Cardiac septum (tissue), 1 donor: ENCODE data around the gene MMP21. TPM values are rescaled to one million over a fixed set of nuclear protein-coding genes. Genes with fewer than 3 reads are reported as not detected.

Experiments used
- DNase-seq: peaks from one replicate; pipeline ENCODE4 v3.0.0-alpha.2; 2020; ENCODE audit warnings: low spot score
- intact Hi-C: fragments of 100-400 bp; cut with DNase I; formaldehyde crosslinking; loops from one replicate; pipeline ENCODE4 v1.14.0; 2022
- total RNA-seq: library from RNA; stranded (reverse); fragmentation: NEBNext Ultra II Directional; extraction: Animal tissue kit (Norgen Biotek cat#: 25700); gene quantifications from one replicate; pipeline ENCODE4 v1.2.1, GENCODE V29; 2021
- donor health status: DM: no; HTN: no; CAD: no.

The MMP21 gene
- total RNA-seq, 1 donor from 2014 or later, result not detected

DNA sequence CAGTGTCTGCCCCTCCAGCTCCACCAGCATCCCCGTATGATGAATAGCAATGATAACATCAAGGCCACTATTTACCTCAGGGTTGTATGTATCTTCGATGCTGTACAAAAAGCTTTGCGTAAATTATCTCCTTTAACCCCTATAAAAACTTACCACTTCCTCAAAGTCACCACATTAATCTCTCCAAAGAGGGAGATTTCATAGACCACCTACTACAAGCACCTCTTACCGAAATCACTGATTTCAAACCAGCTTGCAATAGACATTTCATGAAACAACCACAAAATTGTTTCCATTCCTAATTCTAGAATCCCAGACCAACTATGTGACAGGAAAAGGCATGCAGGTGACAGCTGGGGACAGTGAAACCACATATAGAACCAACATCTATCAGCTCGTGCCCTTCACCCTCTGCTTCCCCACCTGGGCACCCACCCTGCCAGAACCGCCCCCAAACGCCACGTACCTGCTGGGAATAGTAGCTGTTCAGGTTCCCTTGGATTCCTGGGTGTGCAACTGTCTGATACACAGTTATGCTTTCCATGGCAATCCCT lies 20.1 kb upstream of the MMP21 start:
- DNase-seq, result no peak
- intact Hi-C loops, result no loop called here

DNA sequence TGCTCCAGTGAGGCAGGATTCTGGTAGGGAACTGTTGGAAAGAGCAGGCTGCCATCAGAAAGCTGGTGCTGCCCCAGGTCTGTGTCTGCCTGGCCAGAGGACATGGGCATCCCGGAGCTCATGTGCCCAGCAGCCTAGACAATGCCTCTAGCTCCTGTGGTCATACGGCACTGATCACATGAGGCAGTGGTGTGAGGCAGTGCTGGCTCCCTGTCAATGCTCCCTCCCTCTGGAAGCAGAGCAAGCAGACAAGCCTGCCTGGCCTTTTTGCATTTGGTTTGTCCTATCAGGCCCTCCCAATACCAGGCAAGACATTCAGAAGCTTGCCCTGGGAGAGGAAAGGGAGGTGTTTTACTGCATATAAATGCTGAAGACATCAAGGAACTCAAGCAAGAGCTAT lies 19.5 kb upstream of the MMP21 start:
- peak; percentile 82 for DNase-seq
- intact Hi-C loops, result no loop called here

DNA sequence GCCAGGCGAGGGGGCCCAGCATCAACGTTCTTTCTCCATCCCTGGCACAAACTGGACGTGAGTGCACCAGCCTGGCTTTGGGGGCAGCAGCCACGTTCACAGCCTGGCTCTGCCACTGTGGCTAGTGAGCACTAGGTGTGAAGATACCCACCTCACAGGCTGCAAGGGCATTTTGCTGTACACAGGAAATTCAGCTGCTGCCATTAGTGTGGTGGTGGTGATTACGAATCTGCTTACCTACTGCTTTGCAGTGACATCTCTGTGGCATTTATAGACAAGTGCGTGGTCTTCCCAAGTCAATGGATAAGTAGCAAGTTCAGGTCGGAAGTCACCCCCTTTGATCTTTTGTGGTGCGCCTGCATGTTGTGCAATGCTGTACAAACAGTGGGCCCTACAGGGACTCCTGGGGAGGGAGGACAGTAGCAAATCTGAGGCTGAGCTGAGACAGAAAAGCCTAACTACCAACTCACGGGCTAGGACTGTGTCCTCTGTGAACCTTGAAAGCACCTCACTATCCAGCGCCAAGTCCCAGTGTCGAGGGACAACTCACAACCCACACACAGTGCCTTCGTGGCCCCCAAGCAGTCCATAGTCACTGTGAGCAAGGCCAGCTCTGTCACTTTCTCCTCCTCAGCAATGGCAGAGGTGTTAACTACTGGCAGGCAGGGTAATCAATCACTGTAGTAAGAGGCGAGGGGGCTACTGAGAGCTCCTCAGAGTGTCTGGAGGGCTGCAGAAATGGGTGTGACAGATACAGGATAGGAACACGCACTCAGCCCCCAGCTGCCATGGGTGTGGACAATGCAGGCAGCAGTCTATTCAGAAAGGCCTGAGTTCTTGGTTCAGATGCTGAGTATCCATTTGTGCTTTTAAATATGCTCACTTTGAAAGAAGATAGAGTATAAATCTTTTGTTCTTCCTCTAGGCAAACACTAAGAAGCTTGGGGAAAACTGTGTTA lies 17.0 kb upstream of the MMP21 start:
- intact Hi-C loops, result no loop called here

DNA sequence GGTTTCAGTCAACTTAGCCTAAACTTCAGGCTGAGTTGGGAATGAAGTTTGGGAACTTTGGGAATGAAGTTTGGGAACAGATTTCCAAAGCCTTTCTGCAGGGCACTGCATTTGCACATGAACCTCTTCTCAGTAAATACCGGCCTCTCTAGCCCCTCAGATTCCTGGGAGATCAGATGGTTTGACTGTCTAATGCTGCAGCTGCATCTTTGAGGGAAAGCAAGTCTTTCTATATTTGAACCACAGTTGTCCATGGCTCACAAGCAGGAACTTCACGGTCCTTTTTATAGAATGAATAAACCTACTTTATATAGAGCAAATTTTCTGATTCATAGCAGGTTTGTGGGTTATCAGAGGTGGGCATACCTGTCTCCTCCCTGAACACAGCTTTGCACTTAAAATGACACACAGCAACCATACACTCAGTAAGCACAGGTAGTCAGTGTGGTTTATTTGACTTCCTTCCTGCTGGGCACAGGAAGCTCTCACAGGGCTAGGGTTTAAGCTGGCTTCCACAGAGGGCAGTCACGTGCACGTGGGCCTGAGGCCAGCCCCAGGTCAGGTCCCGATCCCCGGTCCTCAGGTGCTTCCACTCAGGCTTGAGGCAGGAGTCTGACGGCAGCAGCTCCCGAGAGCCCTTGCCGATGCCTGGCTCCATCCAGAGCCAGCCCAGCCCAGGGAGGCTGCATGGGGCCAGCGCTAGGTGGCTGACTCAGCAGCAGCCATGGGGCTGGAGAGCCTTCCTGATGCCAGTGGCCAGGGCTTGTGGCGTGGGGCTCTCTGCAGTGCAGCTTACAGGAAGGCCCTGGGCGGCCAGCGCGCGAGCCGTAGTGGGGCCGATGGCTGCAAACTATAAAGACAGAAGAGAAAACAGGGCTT lies 12.8 kb upstream of the MMP21 start:
- no peak for DNase-seq

More for the DNA sequence above, 17.0 kb upstream of the MMP21 start:
- no peak for DNase-seq

DNA sequence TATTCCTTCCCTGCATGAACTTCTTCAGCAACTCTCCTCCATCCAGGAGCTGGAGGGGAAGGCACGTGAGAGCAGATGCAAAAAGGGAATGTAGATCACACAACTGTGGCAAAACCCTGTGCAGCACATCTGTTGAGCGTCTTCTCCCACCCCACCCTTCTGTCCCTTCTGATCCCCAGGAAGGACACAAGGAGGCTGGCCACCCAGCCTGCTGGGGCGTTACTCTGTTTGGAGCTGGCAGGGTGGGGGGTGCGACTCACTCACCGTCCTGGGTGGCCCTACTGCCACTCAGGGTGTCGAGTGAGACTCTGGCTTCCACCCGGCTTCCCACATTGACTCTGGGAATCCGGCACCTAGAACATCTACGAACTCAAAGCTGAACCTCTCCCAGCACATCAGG lies 10.2 kb upstream of the MMP21 start:
- DNase-seq, result no peak
- intact Hi-C loops, result no loop called here

More for the DNA sequence above, 12.8 kb upstream of the MMP21 start:
- intact Hi-C loops, result no loop called here

DNA sequence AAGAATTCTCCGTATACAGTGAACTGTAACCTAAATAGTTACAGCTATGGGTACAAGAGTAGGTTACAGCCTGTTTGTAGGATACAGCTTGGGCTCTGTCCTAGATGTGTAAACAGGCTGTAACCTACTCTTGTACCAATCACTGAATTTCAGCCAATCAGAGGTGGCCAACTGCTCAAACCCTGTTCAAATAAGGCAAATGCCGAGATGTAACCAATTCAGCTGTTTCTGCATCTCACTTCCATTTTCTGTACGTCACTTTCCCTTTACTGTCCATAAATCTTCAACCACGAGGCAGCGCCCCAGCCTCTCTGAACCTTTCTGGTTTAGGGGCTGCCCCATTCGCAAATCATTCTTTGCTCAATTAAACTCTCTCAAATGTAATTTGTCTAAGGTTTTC lies 8.3 kb upstream of the MMP21 start:
- DNase-seq, result no peak
- intact Hi-C loops, result no loop called here

DNA sequence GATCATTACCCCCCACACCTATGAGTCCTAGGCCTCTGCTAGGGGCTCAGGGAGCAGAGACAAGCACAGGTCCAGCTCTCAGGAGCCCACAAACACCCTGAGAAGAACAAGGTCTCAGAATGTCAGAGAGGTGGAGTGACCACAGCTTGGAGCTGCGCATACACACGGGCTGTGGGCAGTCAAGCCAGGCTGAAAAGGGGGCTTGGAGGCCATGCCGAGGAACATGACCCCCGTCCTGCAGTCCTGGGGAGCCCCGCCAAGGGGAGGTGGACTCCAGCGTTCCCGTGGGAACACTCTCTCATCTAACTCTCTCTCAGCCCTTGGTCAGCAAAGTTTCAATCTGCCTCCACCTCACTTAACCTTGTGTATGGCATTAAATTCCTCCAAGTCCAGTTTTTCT lies 7.8 kb upstream of the MMP21 start:
- intact Hi-C loops, result no loop called here
- no peak for DNase-seq

DNA sequence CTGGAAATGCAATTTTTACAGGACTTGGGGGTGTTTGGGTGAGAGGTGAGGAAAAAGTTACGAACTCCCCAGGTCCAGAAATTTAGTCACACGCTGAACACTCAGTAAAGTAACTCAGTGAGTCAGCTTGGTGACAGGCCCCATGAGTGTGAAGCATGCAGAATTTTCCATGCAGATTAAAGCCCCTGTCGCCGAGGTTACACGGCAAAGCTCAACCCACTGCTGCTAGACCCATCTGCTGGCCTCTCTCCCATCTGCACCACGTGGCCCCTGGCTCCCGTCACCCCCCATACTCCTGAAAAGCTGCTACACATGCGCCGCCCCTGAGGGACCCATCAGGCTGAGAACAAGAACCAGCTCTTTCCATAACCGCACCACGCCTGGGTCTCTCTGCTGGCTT lies 7.0 kb upstream of the MMP21 start:
- DNase-seq, result no peak
- intact Hi-C loops, result no loop called here

DNA sequence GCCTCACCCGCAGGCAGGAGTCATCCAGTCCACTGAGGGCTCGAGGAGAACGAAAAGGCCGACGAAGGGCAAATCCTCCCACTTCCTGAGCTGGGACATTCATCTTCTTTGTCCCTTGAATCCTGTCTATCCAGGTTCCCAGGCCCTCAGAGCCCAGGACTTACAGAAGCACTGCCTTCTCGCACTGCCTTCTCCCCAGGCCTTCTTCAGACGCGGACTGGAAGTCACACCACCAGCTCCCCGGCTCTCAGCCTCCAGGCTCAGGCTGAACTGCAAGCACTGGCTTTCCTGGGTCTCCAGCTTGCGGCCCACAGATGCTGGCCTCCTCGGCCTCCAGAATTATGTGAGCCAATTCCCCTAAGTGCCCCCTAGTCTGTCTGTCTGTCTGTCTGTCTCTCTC lies 6.4 kb upstream of the MMP21 start:
- intact Hi-C loops, result no loop called here
- no peak for DNase-seq

DNA sequence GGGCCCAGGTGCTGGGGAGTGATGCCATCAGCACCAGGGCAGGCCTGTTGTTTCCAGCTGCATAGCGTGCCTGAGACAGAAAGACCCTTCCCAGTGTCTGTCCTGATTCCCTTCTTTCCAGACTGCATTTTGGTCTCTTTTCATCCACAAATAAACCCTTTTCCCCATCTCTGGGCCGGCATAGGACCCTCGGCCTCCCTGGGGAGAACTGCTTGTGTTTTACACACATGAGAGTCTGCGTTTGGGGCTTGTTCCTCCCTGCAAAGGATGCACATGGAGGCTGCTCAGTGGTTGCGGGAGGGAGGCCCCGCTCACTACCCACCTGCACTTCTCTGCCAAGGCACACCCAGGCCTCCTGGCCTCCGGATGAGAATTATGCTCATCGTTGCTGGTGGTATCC lies 5.8 kb upstream of the MMP21 start:
- no peak for DNase-seq
- intact Hi-C loops, result no loop called here

DNA sequence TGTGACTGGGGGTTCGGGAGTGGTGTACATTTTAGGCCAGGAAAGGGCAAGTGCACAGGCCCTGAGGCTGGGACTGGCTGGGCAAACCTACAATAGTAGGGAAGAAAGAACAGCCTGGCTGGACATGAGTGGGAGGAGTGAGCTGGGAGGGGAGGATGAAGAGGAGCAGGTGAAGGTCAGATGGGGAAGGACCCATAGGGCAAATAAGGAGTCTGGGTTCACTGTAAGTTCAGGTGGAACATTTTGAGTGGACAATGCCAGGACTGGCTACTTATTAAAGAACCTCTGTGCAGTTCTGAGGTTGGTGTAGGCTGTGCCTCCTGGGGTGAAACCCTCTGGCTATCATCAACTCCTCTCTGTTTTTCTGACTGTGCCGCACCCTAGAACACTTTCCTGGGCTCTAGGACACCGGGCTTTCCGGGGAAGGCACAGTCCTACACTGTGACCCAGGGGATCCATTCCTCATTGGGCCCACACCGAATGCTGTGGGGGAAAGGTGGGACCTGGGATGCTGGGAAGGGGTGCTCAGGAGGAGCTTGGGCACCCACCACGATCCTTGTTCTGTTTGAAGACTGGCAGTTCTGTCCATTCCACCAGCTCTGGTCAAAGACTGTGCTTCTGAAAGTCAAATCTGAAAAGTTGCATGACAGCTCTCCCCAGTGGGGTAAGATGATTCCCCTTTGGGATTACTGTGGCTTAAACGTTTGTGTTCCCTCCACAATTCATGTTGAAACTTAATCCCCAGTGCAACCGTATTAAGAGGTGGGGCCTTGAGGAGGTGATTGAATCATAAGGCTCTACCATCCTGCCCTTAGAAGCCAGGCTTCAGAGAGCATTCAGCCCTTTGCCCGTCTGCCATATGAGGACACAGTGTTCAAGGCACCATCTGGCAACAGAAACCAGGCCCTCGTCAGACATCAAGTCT lies 4.0 kb upstream of the MMP21 start:
- no peak for DNase-seq
- intact Hi-C loops, result no loop called here

DNA sequence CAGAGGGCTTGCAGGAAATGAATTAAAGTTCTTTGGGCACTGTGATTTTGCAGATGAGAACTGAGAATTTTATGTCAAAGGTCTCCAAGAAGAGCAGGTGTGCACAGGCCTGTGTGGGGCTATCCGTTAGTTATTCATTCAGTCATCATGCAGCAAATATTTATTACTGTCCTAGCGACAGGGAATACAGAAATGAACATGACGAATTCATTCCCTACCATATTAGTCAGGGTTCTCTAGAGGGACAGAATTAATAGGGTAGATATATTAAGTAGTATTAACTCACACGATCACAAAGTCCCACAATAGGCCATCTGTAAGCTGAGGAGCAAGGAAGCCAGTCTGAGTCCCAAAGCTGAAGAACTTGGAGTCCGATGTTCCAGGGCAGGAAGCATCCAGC lies 2.9 kb upstream of the MMP21 start:
- intact Hi-C loops, result no loop called here
- DNase-seq, result no peak

DNA sequence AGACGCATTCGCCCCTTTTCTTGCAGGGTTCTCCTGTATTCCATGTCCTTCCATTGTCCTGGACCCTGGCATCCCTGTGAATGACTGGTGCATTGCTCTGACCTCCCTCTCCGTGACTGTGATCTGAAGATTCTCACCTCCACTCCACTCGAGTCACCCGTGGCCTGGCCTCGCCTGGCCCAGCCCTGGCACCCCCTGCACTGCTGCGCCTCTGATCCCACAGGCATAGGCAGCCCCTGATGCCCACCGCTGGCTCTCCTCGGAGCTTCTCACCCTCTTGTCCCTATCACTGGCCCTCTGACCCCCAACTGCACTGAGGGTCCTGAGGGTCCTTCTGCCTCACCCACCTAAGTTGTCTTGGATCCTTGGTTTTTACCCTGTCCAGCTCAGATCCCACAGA lies 2.2 kb upstream of the MMP21 start:
- intact Hi-C loops, result no loop called here
- no peak for DNase-seq

DNA sequence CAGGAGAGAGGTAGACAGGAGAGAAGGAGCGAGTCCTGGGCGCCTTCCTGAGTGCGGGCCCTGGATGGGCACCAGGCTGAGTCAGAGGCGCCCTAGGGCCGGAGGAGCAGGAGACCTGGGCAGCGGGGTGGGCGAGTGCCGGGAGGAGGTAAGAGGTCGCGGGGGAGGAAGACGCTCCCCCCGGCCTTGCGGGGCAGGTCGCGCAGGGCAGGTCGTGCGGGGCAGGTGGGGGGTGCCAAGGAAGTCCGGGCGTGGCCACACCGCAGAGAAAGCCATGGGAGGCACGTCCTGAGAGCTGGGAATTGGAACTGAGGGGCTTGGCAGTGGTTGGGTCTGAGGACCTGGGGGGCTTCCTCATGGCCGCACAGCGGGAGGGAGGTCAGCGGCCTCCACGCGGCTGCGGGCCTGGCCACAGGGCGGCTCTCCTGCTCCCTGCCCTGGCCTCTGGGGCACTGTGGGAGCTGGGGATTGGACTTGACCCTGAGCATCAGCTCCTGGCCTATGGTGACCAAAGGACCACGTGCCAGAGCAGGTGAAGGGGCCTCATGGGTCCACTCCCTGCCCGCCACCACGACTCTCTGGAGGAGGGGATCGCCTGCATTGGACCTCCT lies 935 bp downstream of the MMP21 start:
- intact Hi-C loops, result no loop called here
- no peak for DNase-seq

DNA sequence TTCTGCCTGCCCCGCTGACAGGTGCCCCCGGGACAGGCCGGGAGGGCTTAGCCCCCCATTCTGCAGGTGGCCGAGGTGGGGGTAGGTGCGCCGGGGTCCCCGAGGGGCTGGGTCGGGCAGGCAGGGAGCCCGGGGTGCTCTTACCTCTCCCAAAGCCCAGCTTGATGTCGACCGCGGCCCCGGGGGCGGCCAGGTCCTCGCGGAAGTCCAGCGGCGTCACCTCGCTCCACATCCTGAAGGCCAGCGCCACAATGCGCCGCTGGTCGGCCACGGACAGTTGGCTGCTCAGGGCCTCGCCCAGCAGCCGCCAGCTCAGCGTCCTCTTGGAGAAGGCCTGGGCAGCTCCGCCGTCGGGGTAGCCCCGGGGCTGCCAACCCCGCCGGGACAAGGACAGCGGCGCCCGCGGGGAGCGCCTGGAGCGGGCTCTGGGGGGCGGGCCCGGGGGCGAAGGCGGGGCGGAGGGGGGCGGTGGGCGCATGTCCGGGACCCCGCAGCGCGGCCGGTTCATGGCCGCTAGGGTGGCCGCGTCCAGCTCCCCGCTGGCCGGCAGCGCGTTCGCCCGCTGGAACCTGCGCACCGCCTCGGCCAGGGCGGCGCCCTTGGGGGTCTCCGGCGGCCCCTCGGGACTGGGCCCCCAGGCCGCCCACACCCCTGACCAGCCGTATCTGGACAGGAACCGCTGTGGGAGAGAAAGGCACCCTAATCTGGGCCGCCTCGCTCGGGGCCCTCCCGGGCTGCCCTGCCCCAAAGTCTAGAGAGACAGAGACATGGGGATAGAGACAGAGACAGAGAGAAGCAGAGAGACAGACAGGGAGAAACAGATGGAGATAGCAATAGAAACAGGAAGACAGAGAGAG lies 1.7 kb downstream of the MMP21 start:
- intact Hi-C loops, result no loop called here
- DNase-seq, result peak; percentile 66

DNA sequence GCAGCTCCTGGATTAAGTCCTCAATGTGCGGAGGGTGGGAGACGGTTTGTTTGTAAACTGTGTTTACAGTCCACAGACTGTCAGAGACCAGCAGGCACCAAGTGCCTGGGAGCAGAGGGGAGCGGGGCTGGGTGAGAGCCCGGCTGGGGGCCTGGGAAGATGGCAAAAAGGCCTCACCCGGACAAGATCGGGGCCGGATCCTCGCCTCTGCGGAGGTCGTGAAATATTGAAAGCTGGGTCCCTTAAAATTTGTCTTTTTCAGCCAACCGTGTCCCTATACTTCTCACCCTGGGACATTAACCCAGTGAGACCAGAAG lies 2.8 kb downstream of the MMP21 start:
- DNase-seq, result no peak
- intact Hi-C loops, result no loop called here

DNA sequence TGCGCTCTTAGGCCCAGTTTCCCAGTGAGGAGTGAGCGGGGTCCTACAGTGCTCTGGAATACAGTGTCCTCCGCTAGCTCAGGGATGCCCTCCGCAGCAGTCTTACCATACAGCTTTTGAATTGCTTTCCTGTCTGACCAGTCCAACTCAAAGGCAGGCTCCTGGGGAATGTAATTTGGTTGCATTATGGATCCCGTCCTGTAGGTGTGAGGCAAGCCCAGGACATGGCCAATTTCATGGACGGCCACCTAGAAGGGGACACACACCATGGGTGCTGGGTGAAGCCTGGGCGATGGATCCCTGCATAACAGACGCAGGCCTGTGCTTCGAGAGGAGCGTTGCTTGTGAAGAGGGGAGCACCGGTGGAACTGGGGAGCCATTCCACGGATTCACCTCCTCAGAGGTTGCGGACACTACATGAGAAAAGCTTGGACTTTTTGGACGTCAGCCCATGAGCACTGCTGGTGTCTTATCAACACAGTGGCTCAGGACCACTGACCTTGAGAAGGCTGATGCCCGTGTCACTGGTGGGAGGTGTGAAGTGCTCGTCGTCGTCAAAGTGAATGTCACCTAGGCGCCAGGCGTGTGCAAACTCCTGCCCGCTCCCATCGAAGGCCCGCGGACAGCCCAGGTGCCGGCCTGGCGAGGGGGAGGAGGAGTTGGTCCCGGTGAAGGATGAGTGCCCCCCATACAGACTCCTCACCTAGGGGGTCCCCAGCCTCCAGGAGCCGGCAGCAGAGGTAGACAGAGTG lies 3.3 kb downstream of the MMP21 start:
- intact Hi-C loops, result no loop called here
- DNase-seq, result peak; percentile 56
